Vagina (tissue), 2 donors: ENCODE measurements around the gene XRN1. TPM values are rescaled to one million over a fixed set of nuclear protein-coding genes. Genes with fewer than 3 reads are reported as not detected.
"Not testable (repeated sequence)": the region's sequence is repeated elsewhere in the genome, so short reads cannot be mapped to it uniquely, and the experiment has no call there.

Source experiments
- DNase-seq, 2 donors: peaks; one replicate each; pipeline ENCODE4 v3.0.0-alpha.2; 2017; ENCODE audit errors: extremely low spot score in 2 of 2
- H3K27ac ChIP-seq: fragments of 200-600 bp; sonication (generic); one replicate; pipeline ENCODE4 v1.5.1; 2019
- H3K27me3 ChIP-seq: fragments of 200-600 bp; sonication (generic); one replicate; pipeline ENCODE4 v1.5.1; 2019
- H3K36me3 ChIP-seq, 2 donors: fragments of 200-600 bp; sonication (generic); one replicate each; pipeline ENCODE4 v1.5.1; 2017 to 2019
- H3K4me1 ChIP-seq: fragments of 200-600 bp; sonication (generic); one replicate; pipeline ENCODE4 v1.5.1; 2019
- H3K4me3 ChIP-seq, 2 donors: fragments of 200-600 bp; sonication (generic); 1 replicate in 1 of 2; 2 replicates in 1 of 2; pipeline ENCODE4 v1.5.1; 2016 to 2019
- H3K9me3 ChIP-seq: fragments of 200-600 bp; sonication (generic); one replicate; pipeline ENCODE4 v1.5.1; 2019
- POLR2A ChIP-seq, 2 donors: fragments of 450-650 bp; IDR thresholded peaks; one replicate each; pipeline ENCODE4 v1.6.1; 2017; ENCODE audit warnings: antibody characterized with exemption in 2 of 2, mild to moderate bottlenecking in 2 of 2, moderate library complexity in 2 of 2
- POLR2AphosphoS5 ChIP-seq, 2 donors: sonication (generic); formaldehyde crosslinking; IDR thresholded peaks; one replicate each; pipeline ENCODE4 v1.9.0; 2017; ENCODE audit warnings: antibody characterized with exemption in 2 of 2, mild to moderate bottlenecking in 2 of 2, low read depth in 1 of 2; ENCODE audit not compliant: insufficient read depth in 1 of 2
- intact Hi-C: fragments of 100-400 bp; cut with DNase I; formaldehyde crosslinking; loops from one replicate; pipeline ENCODE4 v1.15.1; 2023
- total RNA-seq: library from RNA; depleted of rRNA; stranded (reverse); fragments of >200 nt; gene quantifications from one replicate; pipeline ENCODE4 v1.2.3, GENCODE V29; 2016
- TF ChIP-seq, protein P1 (sequence below), 3 experiments: fragments of 450-650 bp in 2 of 3; fragments of 200-600 bp in 1 of 3; sonication (generic) in 1 of 3; IDR thresholded peaks; one replicate each; pipeline ENCODE4 v1.5.1; 2017 to 2019; ENCODE audit warnings: antibody characterized with exemption in 3 of 3, mild to moderate bottlenecking in 2 of 3, moderate library complexity in 2 of 3

Gene XRN1
- total RNA-seq, 1 donor from 2014 or later = 45.7 TPM

DNA sequence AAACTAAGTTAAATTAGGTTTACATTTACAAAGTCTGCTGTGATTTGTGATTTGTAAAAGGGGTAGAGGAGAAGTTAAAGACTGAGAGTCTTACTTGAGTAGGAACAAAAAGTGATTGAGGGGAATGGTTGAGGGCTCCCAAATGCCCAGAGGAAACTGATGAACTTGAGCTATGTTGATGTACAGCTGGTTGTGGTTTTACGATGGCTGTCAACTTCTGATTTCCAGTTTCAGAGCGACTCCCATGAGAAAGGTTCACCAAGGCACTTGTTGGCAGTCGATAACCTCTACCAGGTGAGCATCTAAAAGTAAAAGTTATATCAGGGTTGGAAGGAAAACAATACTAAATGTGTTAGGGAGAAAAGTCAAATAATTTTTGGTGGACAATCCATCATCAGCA is 91.0 kb downstream of the XRN1 start:
- DNase-seq = no peak
- Histone ChIP-seq H3K27me3 (no peaks in the 10 kb centered on the region), H3K4me1 (no peaks in the 10 kb centered on the region), H3K27ac (no peak overlapping the region), H3K9me3 (no peaks in the 10 kb centered on the region), H3K4me3 (no peak overlapping the region), H3K36me3 (peaks cover 0 to 67% of the 10 kb centered on the region in 2 donors)
- intact Hi-C loops = no loop called here
- no peak for TF ChIP-seq POLR2A (IDR thresholded peaks at IDR 0.05)
- TF ChIP-seq, protein P1, sequence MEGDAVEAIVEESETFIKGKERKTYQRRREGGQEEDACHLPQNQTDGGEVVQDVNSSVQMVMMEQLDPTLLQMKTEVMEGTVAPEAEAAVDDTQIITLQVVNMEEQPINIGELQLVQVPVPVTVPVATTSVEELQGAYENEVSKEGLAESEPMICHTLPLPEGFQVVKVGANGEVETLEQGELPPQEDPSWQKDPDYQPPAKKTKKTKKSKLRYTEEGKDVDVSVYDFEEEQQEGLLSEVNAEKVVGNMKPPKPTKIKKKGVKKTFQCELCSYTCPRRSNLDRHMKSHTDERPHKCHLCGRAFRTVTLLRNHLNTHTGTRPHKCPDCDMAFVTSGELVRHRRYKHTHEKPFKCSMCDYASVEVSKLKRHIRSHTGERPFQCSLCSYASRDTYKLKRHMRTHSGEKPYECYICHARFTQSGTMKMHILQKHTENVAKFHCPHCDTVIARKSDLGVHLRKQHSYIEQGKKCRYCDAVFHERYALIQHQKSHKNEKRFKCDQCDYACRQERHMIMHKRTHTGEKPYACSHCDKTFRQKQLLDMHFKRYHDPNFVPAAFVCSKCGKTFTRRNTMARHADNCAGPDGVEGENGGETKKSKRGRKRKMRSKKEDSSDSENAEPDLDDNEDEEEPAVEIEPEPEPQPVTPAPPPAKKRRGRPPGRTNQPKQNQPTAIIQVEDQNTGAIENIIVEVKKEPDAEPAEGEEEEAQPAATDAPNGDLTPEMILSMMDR (IDR thresholded peaks at IDR 0.05) = no peak
- no peak for TF ChIP-seq POLR2AphosphoS5 (IDR thresholded peaks at IDR 0.05; ENCODE audit: insufficient read depth in 1 of 2, low read depth in 1 of 2)

DNA sequence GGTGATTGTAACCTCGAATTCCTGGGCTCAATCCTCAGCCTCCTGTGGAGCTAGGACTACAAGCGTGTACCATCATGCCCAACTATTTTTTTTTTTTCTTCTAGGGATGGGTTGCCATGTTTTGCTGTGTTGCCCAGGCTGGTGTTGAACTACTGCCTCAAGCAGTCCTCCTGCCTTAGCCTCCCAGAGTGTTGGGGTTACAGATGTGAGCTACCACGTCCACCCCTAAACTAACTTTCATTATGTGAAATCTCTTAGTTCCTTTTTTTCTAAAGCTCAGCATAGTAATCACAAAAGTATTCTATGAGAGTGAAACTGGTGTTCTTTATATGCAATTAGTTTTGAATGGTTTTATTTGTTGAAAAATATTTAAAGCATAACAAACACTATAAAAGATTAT is 92.1 kb downstream of the XRN1 start:
- Histone ChIP-seq H3K27ac (no peak overlapping the region), H3K27me3 (no peaks in the 10 kb centered on the region), H3K9me3 (no peaks in the 10 kb centered on the region), H3K36me3 (peaks cover 0 to 68% of the 10 kb centered on the region in 2 donors), H3K4me1 (no peaks in the 10 kb centered on the region), H3K4me3 (no peak overlapping the region)
- DNase-seq = no peak
- TF ChIP-seq POLR2AphosphoS5 (IDR thresholded peaks at IDR 0.05; ENCODE audit: insufficient read depth in 1 of 2, low read depth in 1 of 2) (no peak), POLR2A (IDR thresholded peaks at IDR 0.05) (no peak)
- TF ChIP-seq, protein P1 (IDR thresholded peaks at IDR 0.05) = no peak
- intact Hi-C loops = no loop called here

DNA sequence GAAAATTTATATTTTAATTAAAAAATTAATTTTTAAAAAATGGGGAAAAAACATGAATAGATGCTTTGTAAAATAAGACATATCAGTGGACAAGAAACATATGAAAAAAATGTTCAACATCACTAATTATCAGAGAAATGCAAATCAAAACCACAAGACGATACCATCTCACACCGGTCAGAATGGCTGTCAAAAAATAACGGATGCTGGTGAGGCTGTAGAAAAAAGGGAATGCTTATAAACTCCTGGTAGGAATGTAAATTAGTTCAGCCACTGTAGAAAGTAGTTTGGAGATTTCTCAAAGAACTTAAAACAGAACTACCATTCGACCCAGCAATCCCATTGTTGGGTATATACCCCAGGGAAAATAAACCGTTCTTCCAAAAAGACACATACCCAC is 93.8 kb downstream of the XRN1 start:
- intact Hi-C loops = no loop called here
- no peak for DNase-seq
- Histone ChIP-seq H3K27ac (no peak overlapping the region), H3K36me3 (peaks cover 0 to 61% of the 10 kb centered on the region in 2 donors), H3K4me3 (no peak overlapping the region), H3K4me1 (no peaks in the 10 kb centered on the region), H3K27me3 (no peaks in the 10 kb centered on the region), H3K9me3 (no peaks in the 10 kb centered on the region)
- TF ChIP-seq POLR2AphosphoS5 (IDR thresholded peaks at IDR 0.05; ENCODE audit: insufficient read depth in 1 of 2, low read depth in 1 of 2) (no peak), POLR2A (IDR thresholded peaks at IDR 0.05) (no peak)
- TF ChIP-seq, protein P1 (IDR thresholded peaks at IDR 0.05) = no peak

DNA sequence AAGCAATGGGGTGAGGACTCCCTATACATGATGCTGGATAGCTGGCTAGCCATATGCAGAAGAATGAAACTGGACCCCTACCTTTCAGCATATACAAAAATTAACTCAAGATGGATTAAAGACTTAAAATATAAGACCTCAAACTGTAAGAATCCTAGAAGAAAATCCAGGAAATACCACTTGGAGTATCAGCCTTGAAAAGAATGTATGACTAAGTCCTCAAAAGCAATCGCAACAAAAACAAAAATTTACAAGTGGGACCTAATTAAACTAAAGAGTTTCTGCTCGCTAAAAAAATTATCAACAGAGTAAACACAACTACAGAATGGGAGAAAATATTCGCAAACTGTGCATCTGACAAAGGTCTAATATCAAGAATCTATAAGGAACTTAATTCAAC is 94.3 kb downstream of the XRN1 start:
- no peak for DNase-seq
- no peaks in the 10 kb centered on the region for H3K9me3 ChIP-seq
- no peaks in the 10 kb centered on the region for H3K27me3 ChIP-seq
- no peak overlapping the region for H3K4me3 ChIP-seq
- peaks cover 0 to 65% of the 10 kb centered on the region in 2 donors for H3K36me3 ChIP-seq
- TF ChIP-seq, protein P1 (IDR thresholded peaks at IDR 0.05) = no peak
- TF ChIP-seq POLR2AphosphoS5 (IDR thresholded peaks at IDR 0.05; ENCODE audit: insufficient read depth in 1 of 2, low read depth in 1 of 2) = no peak
- TF ChIP-seq POLR2A (IDR thresholded peaks at IDR 0.05) = no peak
- H3K4me1 ChIP-seq = no peaks in the 10 kb centered on the region
- intact Hi-C loops = no loop called here
- no peak overlapping the region for H3K27ac ChIP-seq

DNA sequence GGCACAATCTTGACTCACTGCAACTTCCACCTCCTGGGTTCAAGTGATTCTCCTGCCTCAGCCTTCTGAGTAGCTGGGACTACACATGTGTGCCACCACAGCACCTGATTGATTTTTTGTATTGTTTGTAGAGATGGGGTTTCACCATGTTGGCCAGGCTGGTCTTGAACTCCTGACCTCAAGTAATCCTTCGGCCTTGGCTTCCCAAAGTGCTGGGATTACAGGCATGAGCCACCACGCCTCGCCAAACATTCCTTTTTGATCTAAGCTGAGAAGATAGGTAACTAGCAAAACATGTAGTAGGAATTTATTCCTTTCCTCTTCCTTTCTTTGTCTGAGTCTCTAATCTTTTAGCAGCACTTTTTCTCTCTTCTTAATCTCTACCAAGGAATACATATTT is 95.1 kb downstream of the XRN1 start:
- intact Hi-C loops, H3K9me3 ChIP-seq, H3K27ac ChIP-seq, H3K4me1 ChIP-seq, H3K4me3 ChIP-seq, DNase-seq, H3K27me3 ChIP-seq: not testable (repeated sequence)
- H3K36me3 ChIP-seq = peaks cover 0 to 65% of the 10 kb centered on the region in 2 donors

DNA sequence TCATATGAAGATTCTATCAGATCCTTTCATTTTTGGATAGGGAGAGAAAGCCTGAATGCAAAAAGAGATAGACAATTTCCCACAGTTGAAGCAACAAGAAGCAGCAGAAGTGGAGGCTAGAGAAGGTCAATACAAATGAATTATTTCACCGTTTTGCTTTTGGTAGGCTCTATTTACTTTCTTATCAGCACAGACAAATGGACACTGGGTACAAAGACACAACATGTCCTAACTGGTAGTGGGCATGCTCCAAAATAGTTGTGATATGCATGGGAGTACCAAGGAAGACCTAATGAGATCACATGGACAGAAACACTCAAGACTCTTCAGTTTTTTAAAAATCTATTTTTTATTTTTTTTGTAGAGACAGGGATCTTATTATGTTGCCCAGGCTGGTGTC is 99.4 kb downstream of the XRN1 start:
- H3K9me3 ChIP-seq = no peaks in the 10 kb centered on the region
- H3K4me1 ChIP-seq = no peaks in the 10 kb centered on the region
- H3K27me3 ChIP-seq = no peaks in the 10 kb centered on the region
- no peak overlapping the region for H3K27ac ChIP-seq
- intact Hi-C loops = no loop called here
- peaks cover 0 to 48% of the 10 kb centered on the region in 2 donors for H3K36me3 ChIP-seq
- no peak overlapping the region for H3K4me3 ChIP-seq
- no peak for DNase-seq
- TF ChIP-seq, protein P1 (IDR thresholded peaks at IDR 0.05) = no peak
- TF ChIP-seq POLR2AphosphoS5 (IDR thresholded peaks at IDR 0.05; ENCODE audit: insufficient read depth in 1 of 2, low read depth in 1 of 2) = no peak
- TF ChIP-seq POLR2A (IDR thresholded peaks at IDR 0.05) = no peak
